Mammary epithelial cell (primary cell): Measurements from ENCODE around the gene STAT1.

Experiments
- CTCF ChIP-seq, 2 donors: IDR thresholded peaks in 1 of 2; conservative IDR thresholded peaks in 1 of 2; 2 replicates each; pipeline ENCODE4 v1.5.1; 2011 to 2012; ENCODE audit warnings: inconsistent platforms in 2 of 2, low read length in 2 of 2, mild to moderate bottlenecking in 2 of 2, control low read depth in 1 of 2, low read depth in 1 of 2; ENCODE audit not compliant: insufficient read depth in 1 of 2; ENCODE audit errors: extremely low read depth in 1 of 2
- EZH2 ChIP-seq: IDR thresholded peaks from 2 replicates; pipeline ENCODE4 v1.6.1; 2012; ENCODE audit warnings: low read length, inconsistent platforms, borderline replicate concordance

DNA sequence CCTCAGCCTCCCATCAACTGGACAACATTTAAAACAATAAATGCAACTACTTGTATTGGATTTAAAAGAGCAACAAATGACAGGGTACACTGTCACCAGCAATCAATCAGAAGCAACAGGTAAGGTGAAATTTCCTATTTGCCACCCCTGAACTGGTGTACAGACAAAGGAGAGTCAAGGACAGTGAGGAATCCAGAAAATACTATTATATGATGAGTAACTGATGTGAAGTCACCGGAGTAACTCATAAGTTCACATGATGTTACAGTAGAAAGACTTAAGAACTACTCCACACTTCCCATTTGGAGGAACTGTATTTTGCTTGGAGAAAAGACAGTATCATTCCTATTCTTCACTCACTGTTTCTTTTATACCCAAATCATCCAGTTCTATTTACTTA lies 4.1 kb upstream of the STAT1 start:
- TF ChIP-seq CTCF (conservative IDR thresholded peaks at IDR 0.05 in 1 of 2, IDR thresholded peaks at IDR 0.05 in 1 of 2; ENCODE audit: extremely low read depth in 1 of 2, insufficient read depth in 1 of 2, low read depth in 1 of 2, low read length in 2 of 2) (no peak), EZH2 (no peak)
